Measurements from ENCODE around the gene PIWIL4.

- TF ChIP-seq, protein P1, sequence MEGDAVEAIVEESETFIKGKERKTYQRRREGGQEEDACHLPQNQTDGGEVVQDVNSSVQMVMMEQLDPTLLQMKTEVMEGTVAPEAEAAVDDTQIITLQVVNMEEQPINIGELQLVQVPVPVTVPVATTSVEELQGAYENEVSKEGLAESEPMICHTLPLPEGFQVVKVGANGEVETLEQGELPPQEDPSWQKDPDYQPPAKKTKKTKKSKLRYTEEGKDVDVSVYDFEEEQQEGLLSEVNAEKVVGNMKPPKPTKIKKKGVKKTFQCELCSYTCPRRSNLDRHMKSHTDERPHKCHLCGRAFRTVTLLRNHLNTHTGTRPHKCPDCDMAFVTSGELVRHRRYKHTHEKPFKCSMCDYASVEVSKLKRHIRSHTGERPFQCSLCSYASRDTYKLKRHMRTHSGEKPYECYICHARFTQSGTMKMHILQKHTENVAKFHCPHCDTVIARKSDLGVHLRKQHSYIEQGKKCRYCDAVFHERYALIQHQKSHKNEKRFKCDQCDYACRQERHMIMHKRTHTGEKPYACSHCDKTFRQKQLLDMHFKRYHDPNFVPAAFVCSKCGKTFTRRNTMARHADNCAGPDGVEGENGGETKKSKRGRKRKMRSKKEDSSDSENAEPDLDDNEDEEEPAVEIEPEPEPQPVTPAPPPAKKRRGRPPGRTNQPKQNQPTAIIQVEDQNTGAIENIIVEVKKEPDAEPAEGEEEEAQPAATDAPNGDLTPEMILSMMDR (conservative IDR thresholded peaks at IDR 0.05; ENCODE audit: low read depth, low read length): no peak
- TF ChIP-seq EZH2 (IDR thresholded peaks at IDR 0.05; ENCODE audit: low read length, unreplicated experiment) (no peak), EZH2phosphoT487 (IDR thresholded peaks at IDR 0.05; ENCODE audit: borderline replicate concordance, low read length) (no peak)
Measured at GRCh38 chr11:94590352-94591041, 23.3 kb downstream of the PIWIL4 start.
